ENCODE results near the gene DIAPH3.

DIAPH3 gene

GRCh38 chr13:59766236-59766635 is 397.5 kb downstream of the DIAPH3 start:
- no peak for DNase-seq

DNA sequence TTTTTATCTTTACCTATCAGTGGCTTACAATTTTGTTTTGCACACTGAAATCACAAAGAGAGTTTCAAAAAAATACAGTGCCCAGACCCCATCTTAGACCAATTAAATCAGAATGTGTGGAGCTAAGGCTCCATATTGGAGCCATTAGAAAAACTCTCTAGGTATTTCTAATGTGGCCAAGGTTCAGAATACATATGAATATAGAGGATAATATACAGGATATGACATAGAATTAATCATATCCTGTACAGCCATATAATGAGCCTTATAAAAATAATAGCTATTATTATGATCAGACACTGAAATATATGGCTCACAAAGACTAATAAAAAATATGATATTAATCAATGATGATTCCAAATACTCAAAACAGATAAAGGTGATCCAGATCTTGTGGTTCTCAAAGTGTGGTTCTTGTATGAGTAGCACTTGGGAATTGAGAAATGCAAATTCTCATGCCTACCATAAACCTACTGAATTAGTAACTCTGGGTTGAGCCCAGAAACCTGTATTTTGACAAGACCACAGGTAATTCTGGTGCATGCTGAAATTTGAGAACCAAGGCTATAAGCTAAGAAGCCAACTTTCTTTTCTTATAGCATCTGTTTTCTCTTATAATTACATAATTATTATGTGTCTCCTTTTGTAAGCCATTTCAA is 408.0 kb downstream of the DIAPH3 start:
- no peak for DNase-seq

DNA sequence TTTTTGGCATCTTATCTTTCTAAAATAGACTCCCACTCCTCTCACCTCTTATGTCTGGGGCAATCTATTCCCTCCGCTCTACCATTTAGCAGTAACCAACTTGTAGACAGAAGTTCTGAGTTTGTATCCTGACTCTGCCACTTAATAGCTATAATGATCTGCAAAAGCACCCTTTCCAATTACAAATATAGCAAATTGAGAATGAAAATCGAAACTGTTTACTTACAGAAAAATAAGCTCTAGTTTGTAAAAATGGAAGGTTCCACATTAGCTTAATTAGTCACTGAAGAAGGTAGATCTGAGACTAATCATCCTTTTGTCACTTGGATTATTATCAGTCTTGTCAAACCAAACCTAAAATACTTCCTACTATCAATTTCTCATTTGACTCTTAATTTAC is 409.3 kb downstream of the DIAPH3 start:
- no peak for DNase-seq

DNA sequence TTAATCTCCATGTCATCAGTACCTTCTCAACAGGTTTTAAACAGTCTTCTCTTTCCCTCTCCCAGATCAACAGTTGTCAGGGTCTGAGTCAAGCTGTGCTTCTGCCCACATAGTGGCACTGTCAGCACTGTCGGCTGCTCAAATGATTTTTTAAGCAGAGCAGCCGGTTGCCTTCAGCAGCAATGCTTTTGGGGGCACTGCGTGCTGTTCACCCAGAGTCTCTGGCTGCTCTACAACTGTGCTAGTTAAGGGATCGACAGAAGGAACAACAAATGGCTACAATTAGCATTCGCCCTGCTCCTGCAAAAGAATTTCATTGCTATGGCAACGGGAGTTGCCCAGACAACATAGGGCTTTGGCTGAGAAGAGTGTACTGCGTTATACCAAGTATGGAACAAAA is 412.9 kb downstream of the DIAPH3 start:
- no peak for DNase-seq

DNA sequence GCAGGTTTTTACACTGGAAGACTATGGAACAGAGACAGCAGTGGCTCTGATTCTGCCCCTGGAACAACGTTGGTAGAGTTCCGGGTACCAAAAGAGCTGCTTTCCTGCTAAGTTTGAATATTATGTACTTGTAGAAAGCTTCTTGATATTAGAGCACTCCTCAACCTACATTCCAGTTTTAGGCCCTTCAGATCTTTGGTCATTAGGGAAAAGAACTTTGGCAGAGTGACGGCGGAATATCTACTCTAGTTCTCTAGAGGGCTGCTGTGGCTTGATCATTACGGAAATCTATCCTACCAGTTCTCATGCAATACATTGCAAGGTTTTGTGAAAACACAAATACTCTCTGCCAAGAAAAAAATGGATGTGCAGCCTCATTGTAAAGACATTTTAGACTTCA is 415.7 kb downstream of the DIAPH3 start:
- no peak for DNase-seq

DNA sequence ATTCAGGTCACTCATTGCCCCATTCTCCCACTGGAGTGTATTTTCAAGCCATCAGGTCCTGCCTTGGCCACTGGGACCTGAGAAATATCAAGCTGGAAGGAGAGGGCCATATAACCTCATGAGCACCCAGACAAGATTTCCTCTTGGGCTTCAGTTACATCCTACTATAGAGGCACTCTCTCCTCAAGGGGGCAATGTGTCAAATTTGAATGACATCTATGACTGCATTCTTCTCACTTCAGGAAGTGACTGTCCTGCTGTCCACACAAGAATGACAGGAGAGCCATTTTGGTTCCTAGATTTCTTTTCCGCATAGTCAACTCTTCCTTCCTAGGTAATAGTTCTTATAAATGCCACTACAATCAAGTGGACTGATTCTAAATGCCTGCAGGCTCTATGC is 416.2 kb downstream of the DIAPH3 start:
- DNase-seq = no peak

DNA sequence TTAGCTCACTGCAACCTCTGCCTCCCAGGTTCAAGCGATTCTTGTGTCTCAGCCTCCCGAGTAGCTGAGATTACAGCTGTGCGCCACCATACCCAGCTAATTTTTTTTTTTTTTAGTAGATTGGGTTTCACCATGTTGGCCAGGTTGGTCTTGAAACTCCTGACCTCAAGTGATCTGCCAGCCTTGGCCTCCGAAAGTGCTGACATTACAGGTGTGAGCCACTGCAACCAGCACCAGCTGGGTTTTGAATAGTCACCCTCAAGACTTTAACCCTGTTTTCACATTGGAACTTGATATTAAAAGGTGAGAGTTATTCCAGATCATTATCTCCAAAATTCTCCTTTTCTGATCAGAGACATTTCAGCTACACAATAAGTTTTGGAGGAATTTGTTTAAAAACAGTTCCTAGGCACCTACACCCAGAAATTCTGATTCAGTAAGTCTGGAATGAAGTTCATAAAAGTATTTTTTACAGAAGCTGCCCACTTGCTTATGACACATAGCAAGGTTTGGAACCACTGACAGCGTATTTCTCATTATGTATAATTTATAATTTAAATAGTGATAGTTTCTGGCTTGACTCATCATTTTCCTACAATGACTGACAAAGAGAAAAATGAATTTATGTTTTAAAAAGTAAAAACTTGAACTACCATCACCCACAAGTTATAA is 417.3 kb downstream of the DIAPH3 start:
- DNase-seq = no peak

GRCh38 chr13:59745392-59745788 is 418.3 kb downstream of the DIAPH3 start:
- no peak for DNase-seq

DNA sequence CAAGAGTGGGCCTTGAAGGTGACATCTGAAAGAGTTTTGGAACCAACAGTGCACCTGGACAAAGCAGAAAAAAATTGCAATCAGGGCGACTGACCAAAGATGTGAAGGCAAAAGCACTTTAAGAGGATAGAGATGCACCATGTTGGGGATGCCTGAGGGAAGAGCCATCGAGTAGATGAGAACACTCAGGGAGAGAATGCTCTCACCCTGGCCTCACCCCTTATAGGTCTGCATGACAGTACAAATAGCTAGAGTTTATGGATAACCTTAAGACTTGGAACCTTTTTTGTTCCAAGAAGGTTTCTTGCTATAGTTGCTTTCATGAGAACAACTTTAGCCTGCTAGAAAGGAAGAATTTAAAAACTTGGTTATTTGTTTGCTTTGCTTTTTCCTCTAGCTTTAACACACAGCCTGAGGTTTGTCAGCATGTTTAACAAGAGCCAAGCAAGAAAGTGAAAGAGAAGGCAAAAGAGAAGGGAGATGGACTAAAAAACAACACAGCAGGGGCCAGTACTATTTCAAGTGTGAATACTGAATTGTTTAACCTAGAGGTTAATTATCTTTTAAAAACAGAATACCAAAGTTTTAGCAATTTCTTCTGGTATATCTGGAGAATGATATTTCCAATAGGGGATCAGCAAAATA is 418.9 kb downstream of the DIAPH3 start:
- no peak for DNase-seq

- DNase-seq = no peak
These were observed 420.5 kb downstream of the DIAPH3 start for GRCh38 chr13:59743195-59743594.

DNA sequence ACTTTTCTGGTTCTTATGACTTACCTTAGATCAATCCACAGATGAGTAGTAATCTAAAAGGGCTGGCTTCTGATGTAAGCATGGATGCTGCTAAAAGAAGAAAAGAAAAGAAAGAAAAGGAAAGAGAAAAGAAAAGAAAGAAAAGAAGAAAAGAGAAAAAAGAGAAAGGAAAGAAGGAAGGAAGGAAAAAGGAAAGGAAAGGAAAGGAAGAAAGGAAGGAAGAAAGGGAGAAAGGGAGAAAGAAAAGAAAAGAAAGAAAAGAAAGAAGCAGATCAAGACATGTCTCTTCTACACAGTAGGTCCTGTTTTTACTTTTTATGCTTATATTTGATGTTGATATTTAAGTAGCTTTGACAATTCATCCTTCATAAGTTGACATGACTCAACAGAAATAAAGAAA is 421.3 kb downstream of the DIAPH3 start:
- DNase-seq = no peak

DNA sequence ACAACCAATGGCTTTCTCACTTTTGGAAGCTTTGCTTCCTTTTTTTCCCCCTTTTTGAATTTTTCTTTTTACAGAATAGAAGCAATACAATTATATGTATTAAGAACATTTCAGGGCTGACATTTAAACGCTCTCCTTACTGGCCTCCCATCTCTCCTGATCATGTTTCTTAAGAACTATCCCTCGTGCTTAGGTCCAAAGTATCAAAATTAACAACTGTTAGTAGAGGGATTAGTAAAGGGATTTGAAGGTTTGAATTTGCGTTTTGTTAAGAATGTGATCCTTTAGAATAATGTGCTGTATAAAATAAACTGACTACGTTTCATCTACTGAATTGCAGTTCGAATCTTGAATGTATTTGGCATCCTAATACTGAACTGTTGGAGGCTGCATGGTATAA is 424.8 kb downstream of the DIAPH3 start:
- DNase-seq = no peak

GRCh38 chr13:59734393-59734792 is 429.3 kb downstream of the DIAPH3 start:
- DNase-seq = no peak

DNA sequence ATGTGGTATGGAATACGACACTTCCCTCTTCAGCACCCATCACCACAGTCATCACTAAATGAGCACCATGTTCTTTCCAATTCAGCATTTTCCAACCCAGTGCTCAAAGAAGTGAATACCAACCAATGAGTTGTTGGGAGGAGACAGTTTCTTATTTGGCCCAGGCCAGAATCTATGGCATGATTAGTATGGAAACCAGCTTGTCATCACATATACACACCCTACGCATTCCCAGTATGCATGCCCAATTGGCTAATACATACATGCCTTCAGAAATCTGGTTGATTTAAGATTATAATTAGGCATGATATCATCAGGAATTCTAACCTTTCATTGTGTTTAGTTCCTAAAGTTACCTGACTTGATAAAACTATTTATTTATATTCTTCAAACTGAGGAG is 430.0 kb downstream of the DIAPH3 start:
- DNase-seq = no peak

DNA sequence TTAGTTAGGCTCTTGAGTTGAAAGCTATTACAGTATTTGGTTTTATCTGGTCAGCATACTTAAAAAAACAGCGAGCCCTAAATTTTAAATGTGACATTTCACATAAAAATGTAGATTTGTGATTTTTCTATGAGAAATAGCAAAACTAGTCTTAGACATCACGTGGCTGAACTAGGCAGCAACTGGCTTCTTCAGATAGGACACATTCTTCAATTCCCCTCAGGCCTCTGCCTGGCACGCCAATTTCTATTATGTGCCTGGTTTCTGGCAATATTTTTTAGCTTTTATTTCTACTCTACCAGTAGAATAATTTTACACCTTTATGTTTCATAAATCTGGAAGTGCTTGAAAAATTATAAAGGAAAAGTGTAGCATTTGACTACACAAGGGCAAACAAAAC is 433.7 kb downstream of the DIAPH3 start:
- DNase-seq = no peak

GRCh38 chr13:59728896-59729545 is 434.7 kb downstream of the DIAPH3 start:
- no peak for DNase-seq

GRCh38 chr13:59721926-59722910 is 441.5 kb downstream of the DIAPH3 start:
- no peak for DNase-seq

GRCh38 chr13:59715611-59716010 is 448.1 kb downstream of the DIAPH3 start:
- no peak for DNase-seq

- no peak for DNase-seq
These were observed 452.6 kb downstream of the DIAPH3 start for GRCh38 chr13:59710996-59711701.

DNA sequence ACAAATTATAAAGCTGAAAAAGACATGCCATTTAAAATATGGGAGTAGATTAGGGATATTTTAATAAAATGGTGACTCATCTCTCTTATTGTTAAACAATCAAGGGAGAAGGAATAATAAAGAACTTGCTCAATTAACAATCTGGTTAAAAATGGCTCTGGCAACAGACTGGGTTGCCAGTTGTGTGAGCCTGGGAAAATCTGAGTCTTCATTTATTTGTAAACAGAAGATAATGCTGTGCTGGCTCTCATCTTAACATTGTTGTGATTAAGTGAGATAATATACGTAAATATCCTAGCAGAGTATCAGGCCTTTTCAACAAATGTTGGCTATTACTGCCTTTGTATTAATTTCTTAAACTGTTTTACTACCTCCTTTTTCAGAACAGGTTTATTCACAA is 453.3 kb downstream of the DIAPH3 start:
- no peak for DNase-seq

- DNase-seq = no peak
These were observed 457.4 kb downstream of the DIAPH3 start for GRCh38 chr13:59706101-59706976.
